Measurements from ENCODE around the gene RPA3.

RPA3 gene

DNA sequence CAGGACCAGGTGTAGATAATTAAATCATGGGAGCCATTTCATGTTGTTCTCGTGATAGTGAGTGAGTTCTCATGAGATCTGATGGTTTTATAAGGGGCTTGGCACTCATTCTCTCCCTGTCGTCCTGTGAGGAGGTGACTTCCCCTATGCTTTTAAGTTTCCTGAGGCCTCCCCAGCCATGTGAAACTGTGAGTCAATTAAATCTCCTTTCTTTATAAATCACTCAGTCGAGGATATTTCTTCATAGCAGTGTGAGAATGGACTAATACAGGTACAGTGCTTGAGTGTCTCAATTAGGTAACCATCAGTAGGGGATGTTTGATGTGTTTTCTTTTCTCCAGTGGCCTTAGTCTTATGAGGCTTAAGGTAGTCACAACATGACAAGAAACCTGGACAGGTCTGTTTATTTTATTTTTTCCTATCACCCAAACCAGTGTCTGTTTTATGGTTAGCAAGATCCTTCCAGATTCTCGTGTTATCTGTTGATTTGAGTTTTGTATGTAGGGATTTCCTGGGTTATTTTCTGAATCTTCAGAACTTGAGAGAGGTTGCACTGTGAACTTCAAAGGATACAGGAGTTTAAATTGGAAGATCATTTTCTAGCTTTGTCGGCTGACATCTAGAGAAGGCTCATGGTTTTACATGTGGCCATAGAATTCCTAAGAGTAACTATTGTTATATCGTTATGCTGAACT is 45.7 kb downstream of the RPA3 start:
- DNase-seq (ENCODE audit: insufficient read length, low spot score) (no peak), FAIRE-seq (no peak)
- TF ChIP-seq CTCF (IDR thresholded peaks at IDR 0.05; ENCODE audit: insufficient read depth, missing control alignments) = no peak

- FAIRE-seq = no peak
- DNase-seq (ENCODE audit: insufficient read length, low spot score) = no peak
- no peak for TF ChIP-seq CTCF (IDR thresholded peaks at IDR 0.05; ENCODE audit: insufficient read depth, missing control alignments)
Observed at GRCh38 chr7:7671361-7671760, 47.0 kb downstream of the RPA3 start.

GRCh38 chr7:7670490-7670889 is 47.9 kb downstream of the RPA3 start:
- FAIRE-seq (no peak), DNase-seq (ENCODE audit: insufficient read length, low spot score) (no peak)
- TF ChIP-seq CTCF (IDR thresholded peaks at IDR 0.05; ENCODE audit: insufficient read depth, missing control alignments) = no peak

DNA sequence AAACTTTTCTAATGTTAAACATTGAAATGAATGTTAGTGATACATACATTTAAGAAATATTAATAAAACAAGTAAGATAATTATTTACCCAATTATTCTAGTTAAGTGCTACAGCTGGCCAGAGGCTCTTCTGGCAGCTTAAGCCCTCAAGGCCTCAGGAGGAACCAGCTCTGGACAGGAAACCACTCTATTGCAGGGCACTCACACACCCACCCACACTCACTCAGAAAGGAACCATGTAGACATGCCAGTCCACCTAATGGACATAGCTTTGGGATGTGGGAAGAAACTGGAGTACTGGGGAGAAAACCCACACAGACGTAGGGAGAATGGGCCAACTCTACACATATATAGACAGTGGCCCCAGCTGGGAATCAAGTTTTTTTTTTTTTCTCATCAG is 49.7 kb downstream of the RPA3 start:
- no peak for TF ChIP-seq CTCF (IDR thresholded peaks at IDR 0.05; ENCODE audit: insufficient read depth, missing control alignments)
- no peak for DNase-seq (ENCODE audit: insufficient read length, low spot score)
- FAIRE-seq = no peak

GRCh38 chr7:7667187-7667586 is 51.2 kb downstream of the RPA3 start:
- no peak for FAIRE-seq
- no peak for DNase-seq (ENCODE audit: insufficient read length, low spot score)
- no peak for TF ChIP-seq CTCF (IDR thresholded peaks at IDR 0.05; ENCODE audit: insufficient read depth, missing control alignments)

- TF ChIP-seq CTCF (IDR thresholded peaks at IDR 0.05; ENCODE audit: insufficient read depth, missing control alignments) = no peak
- FAIRE-seq = no peak
- no peak for DNase-seq (ENCODE audit: insufficient read length, low spot score)
Observed at GRCh38 chr7:7665031-7665430, 53.4 kb downstream of the RPA3 start.

- no peak for TF ChIP-seq CTCF (IDR thresholded peaks at IDR 0.05; ENCODE audit: insufficient read depth, missing control alignments)
- DNase-seq (ENCODE audit: insufficient read length, low spot score) (no peak), FAIRE-seq (peak; percentile 88)
Observed at GRCh38 chr7:7664291-7664690, 54.1 kb downstream of the RPA3 start.
